Mammary epithelial cell (primary cell): ENCODE results near the gene NPEPL1.

ENCODE experiments used
- CTCF ChIP-seq, 2 donors: IDR thresholded peaks in 1 of 2; conservative IDR thresholded peaks in 1 of 2; 2 replicates each; pipeline ENCODE4 v1.5.1; 2011 to 2012; ENCODE audit warnings: inconsistent platforms in 2 of 2, low read length in 2 of 2, mild to moderate bottlenecking in 2 of 2, control low read depth in 1 of 2, low read depth in 1 of 2; ENCODE audit not compliant: insufficient read depth in 1 of 2; ENCODE audit errors: extremely low read depth in 1 of 2
- EZH2 ChIP-seq: IDR thresholded peaks from 2 replicates; pipeline ENCODE4 v1.6.1; 2012; ENCODE audit warnings: low read length, inconsistent platforms, borderline replicate concordance

GRCh38 chr20:58645412-58645968, 47.1 kb upstream of the NPEPL1 start:
- TF ChIP-seq CTCF (conservative IDR thresholded peaks at IDR 0.05 in 1 of 2, IDR thresholded peaks at IDR 0.05 in 1 of 2; ENCODE audit: extremely low read depth in 1 of 2, insufficient read depth in 1 of 2, low read depth in 1 of 2, low read length in 2 of 2) (no peak), EZH2 (no peak)
